ENCODE data around the gene CBX4. TPM values are rescaled to one million over a fixed set of nuclear protein-coding genes. Genes with fewer than 3 reads are reported as not detected.

The CBX4 gene
- total and polyA plus RNA-seq, 2 of the 4 experiments (the other 2 are of a cell fraction) = 3.2 to 9.4 TPM

- dilution Hi-C loops (cut with HindIII; ENCODE audit: low sequenced_read_pairs, unreplicated experiment) = no loop called here
- H2BK20ac ChIP-seq (ENCODE audit: low read depth, low read length) = no peak overlapping the region
- intact Hi-C loops (cut with micrococcal nuclease) = no loop called here
- no peak overlapping the region for H3K56ac ChIP-seq (ENCODE audit: extremely low read depth, insufficient read depth, low read length)
- H3K18ac ChIP-seq (ENCODE audit: low read depth, low read length) = no peak overlapping the region
- no peaks in the 10 kb centered on the region for H3K9me3 ChIP-seq (ENCODE audit: control insufficient read depth, insufficient read depth, low read length)
- peak overlapping the region; percentile 4 for H3K4me2 ChIP-seq (ENCODE audit: low read depth, low read length)
- peaks cover 16% of the 10 kb centered on the region for H3K9me1 ChIP-seq (ENCODE audit: insufficient read depth, low read length)
- ChIA-PET POLR2A (ENCODE audit: unreplicated experiment) (no interaction called here), CTCF (interaction anchor here (1.0 kb wide), 1 partner anchor 9 kb away, joined by 3 read pairs; no protein-coding TSS in a partner anchor)
- no peaks in the 10 kb centered on the region for H3K36me3 ChIP-seq (ENCODE audit: control insufficient read depth, insufficient read depth, low read length)
- H3K23ac ChIP-seq (ENCODE audit: low read depth, low read length) = peak overlapping the region; percentile 71; the same call in 1 of the 2 replicates
- H3K4ac ChIP-seq (ENCODE audit: low read depth, low read length) = peak overlapping the region; percentile 67
- DNase-seq (peak; percentile 40), ATAC-seq (ENCODE audit: low read depth) (peak; percentile 70)
- H2BK15ac ChIP-seq (ENCODE audit: low read depth, low read length) = no peak overlapping the region; the same call in 2 of the 3 replicates
- H3K4me1 ChIP-seq (ENCODE audit: control insufficient read depth, insufficient read depth, low read length) = peaks cover 5% of the 10 kb centered on the region; the same call in 1 of the 2 replicates
- H3K9ac ChIP-seq (ENCODE audit: low read depth, low read length) = no peak overlapping the region
- H3K27me3 ChIP-seq (ENCODE audit: control insufficient read depth, insufficient read depth, low read length) = peaks cover 4% of the 10 kb centered on the region; the same call in 1 of the 2 replicates
- peak overlapping the region; percentile 89 for H3K14ac ChIP-seq (replicated peaks; ENCODE audit: low read depth, low read length)
- BruUV-seq (replicated peaks) = no TSS peak
- H2AK5ac ChIP-seq (ENCODE audit: low read depth, low read length) = no peak overlapping the region
- no peak overlapping the region for H2AK9ac ChIP-seq (replicated peaks; ENCODE audit: low read depth, low read length, poor library complexity)
- H4K20me1 ChIP-seq (ENCODE audit: insufficient read depth, low read length) = peaks cover 2% of the 10 kb centered on the region; the same call in 1 of the 2 replicates
- peak overlapping the region; percentile 17 to 83; a peak in 3 of 4 replicates for H4K8ac ChIP-seq (ENCODE audit: low read depth in 2 of 2, low read length in 2 of 2)
- no peak overlapping the region for H3K27ac ChIP-seq (ENCODE audit: insufficient read depth, low read length)
- no CpG with 5 or more reads among the region's 11 CpGs for WGBS, 2 experiments (ENCODE audit: extremely low coverage in 2 of 2, insufficient read length in 1 of 2)
- peak overlapping the region; percentile 31 for H4K5ac ChIP-seq (ENCODE audit: low read depth, low read length)
- H2BK120ac ChIP-seq (ENCODE audit: low read depth, low read length) = 0 out of 2 replicates have a peak overlapping the region, but pooled peaks have one; percentile 44
- H3K79me1 ChIP-seq (ENCODE audit: low read depth in 1 of 2, low read length in 2 of 2) = peaks cover 0 to 5% of the 10 kb centered on the region in 2 experiments; a peak in 1 of 4 replicates
- in situ Hi-C loops (cut with MboI; ENCODE audit: low sequenced_read_pairs) = no loop called here
- no peak overlapping the region for H4K91ac ChIP-seq (ENCODE audit: insufficient read depth, low read depth, low read length)
- TF ChIP-seq CEBPB (IDR thresholded peaks at IDR 0.05; ENCODE audit: low read depth, low read length) (no peak), POLR2A (IDR thresholded peaks at IDR 0.05; ENCODE audit: low read depth, low read length) (no peak)
- no peak overlapping the region for H2BK5ac ChIP-seq (ENCODE audit: low read depth, low read length, poor library complexity, severe bottlenecking)
- H3K4me3 ChIP-seq (ENCODE audit: insufficient read depth, low read depth, low read length) = no peak overlapping the region
- peak overlapping the region; percentile 81 for H2AFZ ChIP-seq (replicated peaks; ENCODE audit: low read length, poor library complexity)
These were observed 13.0 kb downstream of the CBX4 start for GRCh38 chr17:79826204-79826680.

Data from IMR-90 (cell line).